HS-5 (cell line): ENCODE data around the gene TRMT11.
"Not testable (repeated sequence)": the region's sequence is repeated elsewhere in the genome, so short reads cannot be mapped to it uniquely, and the experiment has no call there.

Experiments
- DNase-seq: peaks from one replicate; pipeline ENCODE4 v3.0.0-alpha.2; 2012; ENCODE audit warnings: low read depth

TRMT11 gene

DNA sequence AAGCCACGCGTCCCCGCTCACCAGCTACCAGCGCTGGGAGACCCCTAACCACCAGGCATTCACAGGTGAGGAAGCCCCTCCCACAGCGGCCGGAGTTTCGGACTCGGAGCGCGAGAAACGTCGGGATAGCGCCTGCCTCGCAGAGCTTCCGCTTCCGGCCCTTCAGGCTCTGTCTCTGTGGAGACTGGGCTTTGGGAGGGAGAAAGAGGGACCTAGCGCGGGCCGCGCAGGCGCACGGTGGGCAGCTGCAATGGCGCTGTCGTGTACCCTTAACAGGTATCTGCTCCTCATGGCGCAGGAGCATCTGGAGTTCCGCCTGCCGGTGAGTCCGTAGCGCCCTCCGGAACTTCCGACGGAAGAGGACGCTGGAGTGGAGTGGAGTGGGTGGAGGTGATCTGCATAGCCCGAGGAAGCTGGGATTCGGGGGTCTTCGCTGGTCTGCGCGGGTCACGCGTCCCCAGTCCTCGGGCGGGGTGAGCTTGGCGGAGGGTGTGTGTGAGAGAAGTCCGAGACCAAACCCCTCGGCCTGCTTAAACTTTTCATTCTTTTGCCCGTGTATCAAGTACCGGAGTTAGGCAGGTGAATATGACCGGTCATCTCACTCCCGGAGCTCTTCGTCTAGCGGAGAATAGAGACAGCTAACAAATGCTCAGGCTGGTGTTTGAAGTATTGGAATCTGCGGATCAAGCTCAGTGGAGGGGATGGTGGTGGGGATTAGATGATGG, at the start of gene TRMT11:
TRMT11 (plus strand) TSS at position 240 of the 725 bp plus-strand sequence; CDS start at position 251, 11 bp downstream.
- peak; percentile 50 for DNase-seq

DNA sequence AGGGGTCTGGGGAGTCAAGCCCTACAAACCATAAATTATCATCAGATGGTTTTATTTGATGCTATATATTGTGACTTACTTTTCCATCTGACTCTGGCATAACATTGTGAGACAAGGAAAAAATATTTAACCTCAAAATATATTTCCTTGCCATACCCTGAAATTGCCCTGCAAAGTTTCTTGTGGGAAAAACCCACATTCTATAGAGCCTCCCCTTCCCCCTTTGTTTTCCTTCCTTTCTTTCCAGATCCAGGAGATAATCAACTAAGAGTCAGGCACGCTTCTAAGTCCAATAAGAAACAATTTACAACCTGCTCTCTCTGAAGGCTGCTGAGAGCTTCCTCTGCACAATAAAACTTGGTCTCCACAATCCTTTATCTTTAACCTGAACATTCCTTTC, 47.3 kb upstream of the TRMT11 start:
- DNase-seq, result no peak

DNA sequence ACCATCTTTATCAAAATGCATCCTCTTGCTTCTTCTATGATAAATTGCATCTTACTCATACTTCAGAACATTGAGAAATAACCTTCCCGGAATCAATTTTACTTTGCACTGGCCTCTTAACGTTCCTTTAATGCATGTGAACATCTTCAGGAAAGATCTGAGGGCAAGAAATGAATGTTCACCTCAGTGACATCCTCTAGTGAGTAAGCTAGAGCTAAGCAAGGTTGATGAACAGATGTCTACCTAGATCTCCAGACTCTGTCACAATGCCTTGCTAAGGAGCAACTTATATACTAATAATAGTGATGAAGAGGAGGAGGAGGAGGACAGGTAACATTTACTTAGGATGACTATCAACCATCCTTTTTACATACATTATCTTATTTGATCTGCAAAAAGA, 46.5 kb upstream of the TRMT11 start:
- DNase-seq, result no peak

DNA sequence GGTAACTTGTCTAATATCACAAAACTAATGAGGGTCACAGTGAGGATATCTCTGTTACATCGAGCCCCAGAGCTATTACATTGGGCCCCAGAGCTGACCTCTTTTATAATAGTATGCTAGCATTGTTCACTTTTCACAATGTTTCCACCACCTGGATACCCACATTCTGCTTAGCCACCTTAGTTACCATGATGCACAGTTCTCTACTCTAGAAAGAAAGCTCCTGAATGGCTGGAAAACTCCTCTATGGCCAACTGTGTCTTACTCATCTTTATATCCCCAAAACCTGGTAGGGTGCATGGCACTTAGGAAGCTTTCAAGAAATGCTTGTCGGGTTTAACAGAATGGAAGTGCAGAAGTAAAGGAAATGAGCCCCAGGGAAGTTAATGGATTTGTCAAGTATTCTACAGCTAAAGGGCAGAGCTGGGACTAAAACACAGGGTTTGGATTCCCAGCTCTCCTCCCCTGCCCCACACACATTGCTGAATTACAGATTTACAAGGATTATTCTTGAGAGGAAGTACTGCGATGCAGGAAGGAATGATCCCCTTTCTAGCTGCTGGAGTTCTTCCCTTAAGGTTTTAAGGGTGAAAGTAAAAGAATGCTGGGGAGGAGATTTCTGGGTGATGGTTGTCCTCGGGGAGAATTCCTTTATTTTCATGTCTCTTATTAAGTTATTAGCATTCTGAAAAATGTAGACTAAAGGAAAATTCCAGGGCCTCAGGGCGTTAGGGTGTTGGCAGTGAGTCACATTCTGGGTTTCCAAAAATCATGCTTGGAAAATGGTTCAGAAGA, 45.9 kb upstream of the TRMT11 start:
- no peak for DNase-seq

DNA sequence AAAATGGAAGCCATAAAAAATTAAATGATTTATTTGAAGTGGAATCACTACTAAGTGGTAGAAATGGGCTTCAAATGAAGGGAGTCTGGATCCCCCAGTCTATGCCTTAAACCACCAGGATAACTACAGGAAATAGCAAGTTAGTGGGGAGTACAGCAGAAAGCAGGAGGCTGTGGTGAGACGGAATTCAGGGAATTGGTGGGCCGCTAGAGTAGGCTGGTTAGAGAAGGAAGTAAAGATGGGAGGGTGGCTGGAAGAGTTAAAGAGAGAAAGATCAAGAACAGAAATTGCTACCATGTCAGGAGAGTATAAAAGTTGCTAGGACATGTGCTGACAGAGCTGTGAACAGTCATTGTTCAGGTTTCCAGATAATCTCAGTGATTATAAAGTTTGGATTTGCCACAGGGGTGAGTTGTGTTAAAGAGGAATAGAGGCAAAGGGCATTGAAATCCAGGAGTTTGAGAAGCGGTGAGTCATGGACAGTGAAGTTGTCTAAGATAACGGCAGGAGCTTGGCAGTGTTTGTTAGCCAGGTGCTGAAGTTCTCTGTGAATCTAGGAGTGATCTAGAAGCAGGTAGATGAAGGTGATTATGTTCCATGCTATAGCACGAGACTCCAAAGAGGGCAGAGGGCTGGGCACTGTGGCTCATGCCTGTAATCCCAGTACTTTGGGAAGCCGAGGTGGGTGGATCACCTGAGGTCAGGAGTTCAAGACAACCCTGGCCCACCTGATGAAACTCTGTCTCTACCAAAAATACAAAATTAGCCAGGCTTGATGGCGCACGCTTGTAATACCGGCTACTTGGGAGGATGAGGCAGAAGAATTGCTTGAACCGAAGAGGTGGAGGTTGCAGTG, 43.4 kb upstream of the TRMT11 start:
- no peak for DNase-seq

DNA sequence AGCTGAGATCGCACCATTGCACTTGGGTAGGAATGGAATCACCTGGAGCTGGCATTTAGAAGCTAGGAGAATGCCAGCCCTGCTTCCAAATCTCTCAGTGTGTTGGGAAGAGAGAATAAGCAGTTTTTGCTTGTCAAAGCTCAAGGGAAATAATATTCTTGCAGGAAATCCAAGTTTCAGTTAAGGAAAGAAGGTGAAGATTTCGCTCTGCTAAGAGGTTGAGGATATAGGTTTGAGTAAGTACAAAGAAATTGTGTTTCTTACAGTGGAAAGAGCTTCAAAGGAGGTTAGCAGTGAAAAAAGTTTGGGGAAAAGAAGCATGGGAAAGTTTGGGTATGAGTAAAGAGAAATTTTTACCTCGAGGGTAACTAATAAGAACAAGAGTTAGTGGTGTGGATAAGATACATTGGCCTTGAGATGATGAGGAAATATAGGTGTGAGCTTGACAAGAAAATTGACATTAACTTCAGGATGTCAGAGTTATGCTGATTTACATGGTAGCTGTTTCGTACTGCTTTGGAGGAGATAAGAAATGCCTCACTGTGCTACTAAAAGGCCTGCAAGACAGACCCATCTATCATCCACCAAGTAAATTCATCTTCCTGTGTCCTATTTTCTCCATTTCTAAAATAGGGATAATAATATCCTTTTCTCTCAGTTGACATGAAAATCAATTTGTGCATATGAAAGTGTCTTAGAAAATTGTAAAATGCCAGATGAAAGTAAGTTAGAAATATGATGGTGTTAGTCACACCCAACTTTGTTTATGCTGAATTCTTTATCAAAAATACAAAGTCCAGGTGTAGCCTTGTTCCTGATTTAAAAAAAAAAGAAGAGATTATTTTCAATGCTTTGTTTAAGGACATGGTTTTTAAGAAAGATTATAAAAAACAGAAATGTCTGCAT, 42.6 kb upstream of the TRMT11 start:
- DNase-seq, result no peak

DNA sequence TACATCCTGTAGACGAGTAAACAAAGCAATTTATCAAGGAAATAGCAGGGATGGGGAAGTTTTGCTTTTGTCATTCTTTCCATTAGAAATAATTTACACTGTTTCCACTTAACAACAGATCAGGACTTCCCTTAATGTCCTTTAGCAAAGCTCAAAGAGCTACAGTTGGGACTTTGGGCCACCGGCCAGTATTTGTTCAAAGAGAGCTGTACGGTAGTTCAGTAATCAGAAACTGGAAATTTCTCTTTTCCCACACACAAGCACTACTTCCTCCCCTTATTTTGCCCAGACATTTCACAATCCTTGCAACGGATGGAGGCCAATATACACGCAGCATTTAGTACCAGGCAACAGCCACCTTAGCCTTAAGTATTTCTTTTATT, 41.9 kb upstream of the TRMT11 start:
- no peak for DNase-seq

DNA sequence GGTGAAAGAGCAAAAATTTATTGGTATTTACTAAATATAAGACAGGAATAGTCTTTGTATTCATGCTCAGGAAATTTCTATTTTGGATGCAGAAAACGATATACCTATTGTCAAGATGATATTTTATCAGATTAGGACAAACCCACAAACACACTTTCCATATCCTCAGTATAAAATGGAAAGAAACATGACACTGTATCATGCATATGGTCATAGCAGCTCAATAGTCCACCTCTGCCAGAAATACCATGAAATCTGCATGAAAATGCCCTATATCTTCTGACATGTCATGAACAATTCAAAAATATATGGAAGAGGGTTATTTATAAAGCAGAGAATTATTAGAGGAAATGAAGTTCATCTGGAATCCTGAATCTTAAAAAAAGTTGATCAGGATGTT, 41.4 kb upstream of the TRMT11 start:
- DNase-seq, result no peak

DNA sequence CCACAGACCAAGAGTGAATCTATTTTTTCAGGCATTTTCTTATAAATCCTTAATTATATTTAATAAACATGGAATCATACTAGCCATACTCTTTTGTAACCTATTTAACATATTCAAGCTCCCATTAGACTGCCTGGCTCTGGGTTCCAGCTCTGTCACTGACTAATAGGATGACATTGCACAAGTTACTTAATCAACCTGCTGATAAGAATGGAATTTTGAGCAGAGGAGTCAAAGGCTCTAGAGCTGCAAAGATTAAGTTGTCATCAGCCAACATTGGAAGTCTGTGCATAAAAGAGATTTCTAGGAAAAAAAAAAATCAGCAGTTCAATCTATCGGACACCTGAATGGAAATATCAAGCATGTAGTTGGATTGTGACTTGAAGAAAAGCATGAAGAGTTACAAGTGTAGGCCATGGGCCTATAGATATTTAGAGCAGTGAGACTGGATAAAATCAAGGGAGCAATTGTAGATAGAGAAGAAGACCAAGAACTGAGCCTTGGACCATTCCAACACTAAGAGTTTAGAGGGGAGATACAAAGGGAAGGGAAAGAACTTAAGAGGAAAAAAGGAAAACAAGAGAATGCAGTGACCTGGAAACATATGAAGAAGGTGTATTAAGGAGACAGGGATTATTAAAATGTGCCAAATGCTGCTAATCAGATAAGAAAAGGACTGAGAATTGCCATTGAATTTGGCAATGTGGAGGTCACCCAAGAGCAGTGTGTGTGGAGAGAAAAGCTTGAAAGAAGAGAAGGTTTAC, 40.8 kb upstream of the TRMT11 start:
- no peak for DNase-seq

DNA sequence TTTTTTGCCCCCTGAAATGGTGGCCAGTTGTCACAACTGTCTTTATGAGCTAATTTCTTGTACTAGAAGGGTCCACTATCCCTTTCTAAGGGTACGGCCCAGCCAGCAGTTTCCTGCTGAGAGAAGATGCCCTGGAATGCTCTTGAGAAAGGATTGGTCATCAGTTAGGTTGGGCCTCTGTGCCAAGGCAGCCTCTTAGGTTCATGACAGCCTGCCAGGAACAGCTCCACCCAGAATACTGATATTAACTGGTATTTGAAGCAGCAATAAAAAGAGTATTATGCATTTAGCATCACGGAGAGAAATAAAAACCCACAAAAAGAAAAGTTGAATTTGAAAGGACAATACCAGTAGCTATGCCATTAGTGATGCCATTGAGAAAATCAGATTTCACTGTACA, 38.7 kb upstream of the TRMT11 start:
- DNase-seq, result no peak

DNA sequence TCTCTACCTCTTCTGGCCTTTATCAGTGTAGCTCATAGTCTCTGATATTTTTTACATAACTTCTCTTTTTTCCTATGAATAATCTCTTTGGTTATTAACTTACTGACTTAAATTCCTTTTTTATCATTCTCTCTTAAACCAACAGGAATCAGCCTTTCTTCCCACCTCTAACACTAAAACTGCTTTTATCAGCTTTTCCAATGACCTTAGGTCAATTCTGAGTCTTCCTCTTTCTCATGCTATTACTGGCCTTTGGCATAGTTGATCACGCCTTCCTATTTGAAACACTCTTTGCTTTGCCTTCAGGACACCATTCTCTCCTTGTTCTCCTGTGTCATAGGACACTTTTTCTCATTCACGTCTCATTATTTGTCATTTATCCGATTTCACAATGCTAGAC, 37.9 kb upstream of the TRMT11 start:
- DNase-seq, result no peak

DNA sequence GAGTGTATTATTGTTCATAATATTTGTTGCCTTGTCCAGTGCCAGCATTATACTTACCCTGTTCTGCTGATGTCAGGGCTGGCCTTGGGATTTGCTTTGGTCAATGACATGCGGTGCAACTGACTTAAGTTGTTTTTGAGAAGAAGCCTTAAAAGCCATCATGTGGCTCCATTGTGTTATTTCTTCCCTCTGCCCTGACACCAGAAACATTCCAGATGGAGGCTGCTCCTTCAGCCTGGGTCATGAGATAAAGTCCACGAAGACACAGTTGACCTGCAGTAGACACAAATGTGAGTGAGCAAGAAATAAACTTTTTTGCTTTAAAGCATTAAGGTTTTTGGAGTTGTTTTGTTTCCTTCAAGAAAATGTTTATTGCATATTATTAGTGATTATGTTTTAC, 37.3 kb upstream of the TRMT11 start:
- DNase-seq, result no peak

DNA sequence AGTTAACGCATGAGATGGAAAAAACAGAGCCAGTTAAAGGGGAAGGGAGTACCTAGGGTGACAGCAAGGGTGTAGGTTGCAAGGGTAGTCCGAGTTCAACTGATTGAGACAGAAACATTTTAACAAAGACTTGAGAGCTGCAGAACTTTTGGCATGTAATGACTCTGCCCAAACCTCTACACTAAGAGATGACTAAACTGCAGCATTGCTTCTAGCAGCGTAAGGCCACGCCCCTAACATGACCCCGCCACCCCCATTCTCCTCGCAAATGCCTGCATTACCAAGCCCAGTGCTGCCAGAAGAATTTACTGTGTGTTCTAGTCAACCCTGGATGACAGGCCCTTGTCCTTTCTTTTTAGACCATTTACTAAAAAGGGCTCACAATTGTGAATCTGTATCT, 36.0 kb upstream of the TRMT11 start:
- no peak for DNase-seq

DNA sequence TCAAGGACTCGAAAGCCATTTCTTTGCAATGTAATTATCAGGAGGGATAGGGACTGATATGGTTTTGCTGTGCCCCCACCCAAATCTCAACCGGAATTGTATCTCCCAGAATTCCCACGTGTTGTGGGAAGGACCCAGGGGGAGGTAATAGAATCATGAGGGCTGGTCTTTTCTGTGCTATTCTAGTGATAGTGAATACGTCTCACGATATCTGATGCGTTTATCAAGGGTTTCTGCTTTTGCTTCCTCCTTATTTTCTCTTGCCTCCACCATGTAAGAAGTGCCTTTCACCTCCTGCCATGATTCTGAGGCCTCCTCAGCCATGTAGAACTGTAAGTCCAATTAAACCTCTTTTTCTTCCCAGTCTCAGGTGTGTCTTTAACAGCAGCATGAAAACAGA, 35.6 kb upstream of the TRMT11 start:
- not testable (repeated sequence) for DNase-seq

DNA sequence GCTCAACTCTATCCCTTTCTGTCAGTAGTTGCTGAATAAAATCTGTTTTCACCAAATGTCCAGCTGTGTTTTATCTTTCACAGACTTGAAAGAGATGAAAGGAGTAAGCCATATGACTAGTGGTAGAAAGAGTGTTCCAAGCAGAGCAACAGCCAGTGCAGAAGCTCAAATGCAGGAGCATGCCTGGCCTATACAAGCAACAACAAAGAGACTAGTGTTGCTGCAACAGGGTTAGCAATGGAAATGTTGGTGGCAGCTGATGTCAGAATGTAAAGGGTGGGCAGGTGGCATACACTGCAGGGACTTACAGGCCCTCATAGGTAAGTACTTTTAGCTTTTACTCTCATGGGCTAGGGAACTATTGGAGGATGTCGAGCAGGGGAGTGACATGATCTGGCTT, 35.0 kb upstream of the TRMT11 start:
- DNase-seq, result no peak

DNA sequence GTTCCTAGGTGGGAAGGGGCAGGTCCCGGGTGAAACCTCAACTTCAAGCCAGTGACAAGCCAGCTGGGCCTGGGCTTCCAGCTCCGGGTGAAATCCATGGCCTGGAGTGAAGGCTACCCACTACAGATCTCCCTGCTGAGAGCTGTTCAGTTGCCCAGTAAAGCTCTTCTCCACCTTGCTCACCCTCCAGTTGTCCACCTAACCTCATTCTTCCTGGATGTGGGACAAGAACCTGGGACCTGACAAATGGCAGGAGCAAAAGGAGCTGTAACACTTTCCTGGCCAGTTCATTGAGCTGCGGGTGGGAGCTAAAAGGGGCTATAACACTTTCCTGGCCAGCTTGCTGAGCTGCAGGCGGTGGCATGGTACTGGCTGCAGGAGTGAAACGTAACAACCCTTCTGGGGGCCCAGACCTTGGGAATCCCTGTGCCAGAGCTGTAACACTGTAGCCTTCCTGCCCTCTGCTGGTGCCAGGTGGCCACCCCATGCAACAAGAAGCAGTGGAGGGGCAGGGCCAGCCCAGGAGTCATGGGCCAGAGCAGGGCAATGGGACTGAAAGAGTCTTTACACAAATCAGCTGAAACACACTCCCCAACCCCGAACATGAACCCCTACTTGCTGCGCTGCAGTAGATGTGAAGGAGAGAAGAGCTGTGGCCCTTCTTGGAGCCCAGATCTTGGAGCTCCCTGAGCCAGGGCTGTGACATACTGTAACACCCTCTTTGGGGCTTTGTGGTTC, 33.4 kb upstream of the TRMT11 start:
- DNase-seq, result no peak

DNA sequence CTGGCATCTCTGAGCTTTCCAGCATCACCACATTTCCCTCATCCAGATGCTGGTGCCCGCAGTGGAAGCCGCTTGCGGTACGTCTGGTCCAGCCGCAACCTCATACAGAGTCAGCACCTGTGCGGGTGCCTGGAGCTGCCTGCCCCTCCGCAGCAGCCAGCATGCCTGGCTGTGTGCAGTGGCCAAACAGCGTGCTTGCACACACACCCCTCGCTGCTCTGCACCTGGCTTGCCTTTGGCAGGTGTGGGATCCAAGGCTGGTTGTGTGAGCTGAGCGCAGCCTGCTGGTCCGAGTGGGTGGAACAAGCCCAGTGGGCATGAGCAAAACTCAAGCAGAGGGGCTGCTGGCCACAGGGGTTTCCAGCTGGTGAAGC, 32.9 kb upstream of the TRMT11 start:
- DNase-seq, result no peak

DNA sequence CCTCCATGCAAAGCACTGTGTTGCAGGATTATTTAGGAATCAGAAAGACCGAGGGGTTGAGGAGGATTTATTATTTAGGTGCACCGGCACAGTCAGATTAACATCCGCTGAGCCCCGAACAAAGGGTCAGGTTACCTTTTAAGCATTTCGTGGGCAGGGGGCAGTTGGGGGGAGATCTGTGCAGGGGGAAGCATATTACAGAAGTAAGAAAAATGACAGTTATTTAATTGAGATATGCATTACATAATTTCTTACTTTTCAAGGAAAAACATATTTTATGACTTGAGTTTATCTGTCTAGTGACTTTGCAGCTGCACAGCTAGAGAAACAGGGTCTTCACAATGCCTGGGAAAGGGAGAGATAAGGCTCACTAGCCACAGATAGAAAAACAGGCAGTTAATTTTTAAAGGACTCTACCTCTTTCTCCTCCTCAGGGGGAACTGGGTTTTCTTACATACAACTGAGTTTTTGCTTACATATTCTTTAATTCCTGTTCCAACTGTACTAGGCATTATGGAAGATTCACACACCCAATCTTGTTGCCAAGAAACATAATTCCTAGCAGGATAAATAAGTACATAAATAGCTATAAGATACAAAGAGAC, 31.5 kb upstream of the TRMT11 start:
- no peak for DNase-seq

DNA sequence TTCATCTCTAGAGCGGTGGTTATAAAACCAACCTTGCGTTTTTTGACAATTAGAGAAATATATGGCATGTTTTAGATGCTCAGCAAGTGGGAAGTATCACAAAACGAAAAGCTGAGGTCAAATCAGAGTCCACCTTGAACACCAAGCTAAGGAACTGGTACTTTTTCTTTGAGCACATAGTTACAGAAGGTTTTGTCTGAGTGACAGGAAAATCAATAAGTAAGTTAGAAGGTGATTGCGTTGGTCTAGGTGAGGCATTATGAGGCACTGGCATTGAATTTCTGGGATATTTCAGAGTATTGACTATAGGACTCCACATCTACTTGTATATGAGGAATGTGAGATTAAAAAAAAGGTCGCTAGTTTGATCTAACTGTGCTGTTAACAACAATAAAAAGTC, 30.4 kb upstream of the TRMT11 start:
- DNase-seq, result no peak
